PFSK-1 (cell line): ENCODE measurements around the gene APBA3.

ENCODE experiments used
- FOXP2 ChIP-seq: optimal IDR thresholded peaks from 2 replicates; pipeline ENCODE3; 2011; ENCODE audit warnings: borderline replicate concordance, control low read depth, inconsistent platforms; ENCODE audit not compliant: insufficient read depth; ENCODE audit errors: extremely low read length, extremely low read depth
- POLR2AphosphoS5 ChIP-seq: IDR thresholded peaks from 2 replicates; pipeline ENCODE4 v1.6.1; 2012; ENCODE audit warnings: low read depth, mild to moderate bottlenecking, control low read depth, low read length, moderate library complexity
- SIN3A ChIP-seq: IDR thresholded peaks from 2 replicates; pipeline ENCODE4 v1.6.1; 2012; ENCODE audit warnings: mild to moderate bottlenecking, low read length, moderate library complexity, borderline replicate concordance; ENCODE audit not compliant: insufficient read depth
- TAF1 ChIP-seq: IDR thresholded peaks from 2 replicates; pipeline ENCODE4 v1.6.1; 2012; ENCODE audit warnings: low read length, control low read depth, borderline replicate concordance; ENCODE audit not compliant: insufficient read depth
- TF ChIP-seq, protein P1 (sequence below), 2 experiments: IDR thresholded peaks; 2 replicates each; pipeline versions ENCODE4 v1.6.1 to v1.8.0; 2011 to 2012; ENCODE audit warnings: low read depth in 2 of 2, low read length in 2 of 2, control low read depth in 1 of 2, inconsistent platforms in 1 of 2, mild to moderate bottlenecking in 1 of 2, moderate library complexity in 1 of 2; ENCODE audit not compliant: insufficient read depth in 1 of 2

- TF ChIP-seq SIN3A = no peak
- TF ChIP-seq TAF1 = no peak
- TF ChIP-seq POLR2AphosphoS5 = no peak
- TF ChIP-seq, protein P1, sequence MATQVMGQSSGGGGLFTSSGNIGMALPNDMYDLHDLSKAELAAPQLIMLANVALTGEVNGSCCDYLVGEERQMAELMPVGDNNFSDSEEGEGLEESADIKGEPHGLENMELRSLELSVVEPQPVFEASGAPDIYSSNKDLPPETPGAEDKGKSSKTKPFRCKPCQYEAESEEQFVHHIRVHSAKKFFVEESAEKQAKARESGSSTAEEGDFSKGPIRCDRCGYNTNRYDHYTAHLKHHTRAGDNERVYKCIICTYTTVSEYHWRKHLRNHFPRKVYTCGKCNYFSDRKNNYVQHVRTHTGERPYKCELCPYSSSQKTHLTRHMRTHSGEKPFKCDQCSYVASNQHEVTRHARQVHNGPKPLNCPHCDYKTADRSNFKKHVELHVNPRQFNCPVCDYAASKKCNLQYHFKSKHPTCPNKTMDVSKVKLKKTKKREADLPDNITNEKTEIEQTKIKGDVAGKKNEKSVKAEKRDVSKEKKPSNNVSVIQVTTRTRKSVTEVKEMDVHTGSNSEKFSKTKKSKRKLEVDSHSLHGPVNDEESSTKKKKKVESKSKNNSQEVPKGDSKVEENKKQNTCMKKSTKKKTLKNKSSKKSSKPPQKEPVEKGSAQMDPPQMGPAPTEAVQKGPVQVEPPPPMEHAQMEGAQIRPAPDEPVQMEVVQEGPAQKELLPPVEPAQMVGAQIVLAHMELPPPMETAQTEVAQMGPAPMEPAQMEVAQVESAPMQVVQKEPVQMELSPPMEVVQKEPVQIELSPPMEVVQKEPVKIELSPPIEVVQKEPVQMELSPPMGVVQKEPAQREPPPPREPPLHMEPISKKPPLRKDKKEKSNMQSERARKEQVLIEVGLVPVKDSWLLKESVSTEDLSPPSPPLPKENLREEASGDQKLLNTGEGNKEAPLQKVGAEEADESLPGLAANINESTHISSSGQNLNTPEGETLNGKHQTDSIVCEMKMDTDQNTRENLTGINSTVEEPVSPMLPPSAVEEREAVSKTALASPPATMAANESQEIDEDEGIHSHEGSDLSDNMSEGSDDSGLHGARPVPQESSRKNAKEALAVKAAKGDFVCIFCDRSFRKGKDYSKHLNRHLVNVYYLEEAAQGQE (IDR thresholded peaks at IDR 0.05; ENCODE audit: insufficient read depth in 1 of 2, low read depth in 2 of 2, low read length in 2 of 2) = no peak
- TF ChIP-seq FOXP2 = no peak
Measured at GRCh38 chr19:3803986-3804385, 42.5 kb upstream of the APBA3 start.
